Stimulated activated CD8-positive, alpha-beta memory T cell treated with anti-CD3 and anti-CD28 coated beads, Interleukin-2, amount 100 ng/mL, for 48 hours (primary cell): ENCODE data around the gene LDHAL6B.

Experiments
- DNase-seq, 2 donors: peaks; one replicate each; pipeline ENCODE4 v3.0.0-alpha.2; 2020; ENCODE audit warnings: low read depth in 2 of 2

Gene LDHAL6B

DNA sequence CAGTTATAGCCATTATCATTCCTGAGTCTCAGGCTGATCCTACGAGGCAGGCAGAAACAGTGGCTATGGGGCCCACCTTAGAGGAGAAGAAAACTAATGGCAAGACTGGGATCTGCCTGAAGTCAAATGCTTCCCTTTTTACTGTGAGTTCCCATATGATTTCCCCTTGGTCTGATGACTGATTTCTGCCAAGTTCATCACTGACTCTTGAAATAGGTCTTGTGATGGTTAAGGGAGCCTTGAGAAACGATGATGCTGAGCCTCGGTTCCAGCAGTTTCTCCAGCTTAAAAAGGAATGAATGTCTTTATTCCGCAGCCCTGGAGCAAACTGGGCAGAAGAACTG lies 29.4 kb upstream of the LDHAL6B start:
- no peak for DNase-seq

DNA sequence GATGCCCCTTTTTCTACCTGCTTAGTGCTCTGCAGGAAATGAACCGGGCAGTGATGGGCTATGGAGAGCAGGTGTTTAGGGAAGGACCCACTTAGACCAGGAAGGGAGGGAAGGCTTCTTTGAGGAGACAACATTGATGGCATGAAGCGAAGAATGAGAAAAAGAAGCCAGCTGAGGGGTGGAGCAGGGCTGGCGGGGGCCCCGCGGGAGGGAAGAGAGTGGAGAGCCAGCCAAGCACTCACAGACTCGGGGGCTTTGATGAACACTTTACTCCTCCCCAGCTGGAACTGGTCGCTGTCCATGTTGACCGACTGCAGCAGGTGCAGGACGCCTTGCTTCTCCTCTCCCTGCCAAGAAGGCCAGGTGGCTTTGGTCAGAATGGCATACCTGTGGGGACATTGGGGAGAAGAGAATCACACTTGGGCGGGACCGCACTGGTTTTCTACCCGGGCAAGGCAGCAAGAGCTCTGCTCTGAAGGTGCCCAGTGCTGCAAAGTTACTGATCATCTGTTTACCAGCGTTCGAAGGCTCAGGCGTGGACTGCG lies 28.4 kb upstream of the LDHAL6B start:
- no peak for DNase-seq

GRCh38 chr15:59179717-59180116 lies 26.9 kb upstream of the LDHAL6B start:
- no peak for DNase-seq

- DNase-seq, result no peak
Measured at GRCh38 chr15:59180945-59181600, 25.6 kb upstream of the LDHAL6B start.

GRCh38 chr15:59185725-59186124 lies 20.9 kb upstream of the LDHAL6B start:
- no peak for DNase-seq

GRCh38 chr15:59186501-59186900 lies 20.1 kb upstream of the LDHAL6B start:
- DNase-seq, result no peak

DNA sequence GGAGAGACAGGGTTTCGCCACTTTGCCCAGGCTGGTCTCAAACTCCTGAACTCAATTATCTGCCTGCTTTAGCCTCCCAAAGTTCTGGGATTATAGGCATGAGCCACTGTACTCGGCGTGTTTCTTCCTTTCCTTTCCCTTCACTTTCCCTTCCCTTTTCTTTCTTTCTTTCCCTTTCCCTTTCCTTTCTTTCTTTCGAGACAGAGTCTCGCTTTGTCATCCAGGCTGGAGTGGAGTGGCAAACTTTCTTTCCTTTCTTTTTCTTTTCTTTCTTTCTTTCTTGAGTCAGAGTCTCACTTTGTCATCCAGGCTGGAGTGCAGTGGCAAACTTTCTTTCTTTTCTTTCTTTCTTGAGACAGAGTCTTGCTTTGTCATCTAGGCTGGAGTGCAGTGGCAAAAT lies 17.4 kb upstream of the LDHAL6B start:
- DNase-seq, result no peak

DNA sequence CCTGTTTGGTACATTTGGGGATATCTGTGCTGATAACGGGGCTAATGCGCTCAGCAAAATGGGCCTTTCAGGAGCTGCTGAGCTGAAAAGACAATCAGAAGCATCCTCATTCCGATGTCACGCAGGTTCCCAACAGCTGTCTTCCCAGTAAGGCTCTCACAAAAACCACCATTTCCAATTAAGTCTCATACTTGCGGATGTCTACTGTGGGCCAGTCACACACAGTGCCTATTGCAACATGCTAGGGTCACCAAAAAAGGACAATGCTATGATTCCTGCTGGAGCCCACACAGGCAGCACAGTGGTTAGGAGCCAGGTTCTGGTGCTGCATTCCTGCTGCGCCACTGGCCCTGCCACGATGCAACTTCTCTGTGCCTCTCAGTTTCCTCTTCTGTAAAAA lies 16.4 kb upstream of the LDHAL6B start:
- no peak for DNase-seq

DNA sequence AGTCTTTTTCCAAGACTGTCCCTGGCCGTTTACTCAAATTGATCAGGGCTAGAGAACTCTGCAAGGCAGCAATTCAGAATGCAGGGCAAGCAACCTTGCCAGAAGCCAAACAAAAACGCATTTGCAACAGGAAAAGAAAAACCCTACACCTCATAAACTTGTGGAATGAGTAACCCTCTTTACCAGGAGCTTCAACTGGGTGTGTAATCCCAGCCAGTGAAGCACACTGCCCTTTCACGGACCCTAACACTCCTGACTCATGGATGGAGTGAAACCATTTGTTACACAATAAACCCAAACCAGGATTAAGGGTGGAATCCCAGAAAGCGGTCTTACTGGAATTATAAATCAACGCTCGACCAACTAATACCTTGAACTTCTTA lies 14.8 kb upstream of the LDHAL6B start:
- DNase-seq, result no peak

DNA sequence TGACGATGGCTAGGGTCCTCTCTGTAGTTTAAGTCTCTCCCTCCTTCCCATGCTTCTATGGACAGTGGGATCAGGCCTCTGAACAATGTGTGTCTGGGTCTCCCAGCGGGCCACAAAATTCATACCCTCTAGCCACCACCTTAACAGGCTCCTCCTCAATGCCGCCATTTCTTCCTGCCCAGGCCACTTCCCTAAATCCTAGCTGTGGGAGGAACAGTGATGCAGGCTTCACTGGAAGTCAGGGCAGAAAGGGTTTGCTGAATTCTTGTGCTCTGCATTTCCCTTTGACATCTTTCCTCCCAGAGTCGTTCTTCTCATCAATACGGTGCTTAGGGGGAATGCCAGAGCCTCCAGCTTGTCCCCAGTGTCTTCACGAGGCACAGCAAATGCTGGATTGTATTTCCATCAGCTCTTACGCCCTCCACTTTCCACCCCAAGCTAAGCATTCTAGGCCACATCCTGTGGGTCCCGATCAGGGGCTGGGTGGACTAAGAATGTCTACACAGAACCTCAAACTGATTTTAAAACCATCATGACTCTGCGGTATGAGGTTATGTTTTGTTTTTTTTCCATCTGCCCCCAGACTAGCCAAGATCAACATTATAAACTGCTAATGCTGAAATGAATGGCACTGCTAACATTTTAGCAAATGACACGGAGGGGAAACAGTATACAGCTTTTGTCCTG lies 11.9 kb upstream of the LDHAL6B start:
- no peak for DNase-seq

- DNase-seq, result no peak
Measured at GRCh38 chr15:59196416-59196815, 10.2 kb upstream of the LDHAL6B start.

- DNase-seq, result no peak
Measured at GRCh38 chr15:59197454-59197853, 9.2 kb upstream of the LDHAL6B start.

- no peak for DNase-seq
Measured at GRCh38 chr15:59199626-59200465, 6.8 kb upstream of the LDHAL6B start.

- no peak for DNase-seq
Measured at GRCh38 chr15:59200560-59200959, 6.1 kb upstream of the LDHAL6B start.

DNA sequence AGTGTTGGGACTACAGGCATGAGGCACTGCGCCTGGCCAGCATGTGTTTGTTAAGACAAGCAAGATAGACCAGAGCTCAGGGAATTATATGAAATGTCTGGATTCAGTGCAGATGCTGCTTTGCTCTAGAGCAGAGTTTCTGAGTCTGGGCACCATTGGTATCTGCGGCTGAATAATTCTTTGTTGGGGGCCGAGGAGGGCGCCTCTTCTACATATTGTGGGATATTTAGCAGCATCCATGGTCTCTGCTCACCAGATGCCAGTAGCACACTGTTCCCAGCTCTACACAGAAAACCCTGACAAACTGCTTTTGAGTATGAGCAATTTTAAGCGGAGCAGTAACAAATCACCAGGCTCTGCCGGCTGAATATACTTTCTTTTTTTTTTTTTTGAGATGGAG lies 3.6 kb upstream of the LDHAL6B start:
- DNase-seq, result no peak

DNA sequence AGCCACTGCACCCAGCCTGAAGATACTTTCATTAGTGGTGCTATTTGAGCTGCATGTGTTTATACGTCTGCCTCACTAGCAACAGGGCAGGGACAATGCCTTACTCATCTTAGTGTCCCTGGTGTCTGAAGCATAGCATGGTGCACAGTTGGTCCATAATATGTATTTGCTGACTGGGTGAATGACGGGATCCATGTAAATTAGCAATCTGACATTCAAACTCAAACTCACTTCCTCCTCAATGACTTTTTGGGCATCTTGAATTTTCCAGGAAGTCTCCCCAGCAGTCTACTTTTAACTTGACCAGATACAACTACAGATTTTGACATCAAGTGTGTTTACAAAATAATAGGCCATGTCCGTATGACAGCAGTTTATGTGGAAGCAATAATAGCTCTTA lies 3.0 kb upstream of the LDHAL6B start:
- no peak for DNase-seq

- DNase-seq, result no peak
Measured at GRCh38 chr15:59205839-59206622, 612 bp upstream of the LDHAL6B start.

GRCh38 chr15:59208613-59209249 lies 2.1 kb downstream of the LDHAL6B start:
- DNase-seq, result no peak

DNA sequence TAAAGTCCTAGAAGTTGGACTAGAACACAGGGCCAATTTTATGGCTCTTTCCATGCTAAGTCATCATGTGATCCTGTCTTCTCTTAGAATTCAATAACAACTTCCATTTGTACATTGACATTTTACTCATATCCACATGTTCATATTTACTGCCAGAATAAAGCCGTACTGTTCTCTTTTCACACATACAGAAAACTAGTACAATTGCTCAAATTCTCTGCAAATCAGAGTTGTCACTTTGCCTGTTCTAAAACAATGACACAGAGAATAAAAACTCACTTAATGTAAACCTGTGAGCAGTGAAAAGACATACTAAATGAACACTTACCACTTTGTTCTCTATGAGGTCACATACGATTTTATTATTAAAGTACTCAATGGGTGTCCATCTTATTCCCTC lies 3.5 kb downstream of the LDHAL6B start:
- DNase-seq, result no peak

DNA sequence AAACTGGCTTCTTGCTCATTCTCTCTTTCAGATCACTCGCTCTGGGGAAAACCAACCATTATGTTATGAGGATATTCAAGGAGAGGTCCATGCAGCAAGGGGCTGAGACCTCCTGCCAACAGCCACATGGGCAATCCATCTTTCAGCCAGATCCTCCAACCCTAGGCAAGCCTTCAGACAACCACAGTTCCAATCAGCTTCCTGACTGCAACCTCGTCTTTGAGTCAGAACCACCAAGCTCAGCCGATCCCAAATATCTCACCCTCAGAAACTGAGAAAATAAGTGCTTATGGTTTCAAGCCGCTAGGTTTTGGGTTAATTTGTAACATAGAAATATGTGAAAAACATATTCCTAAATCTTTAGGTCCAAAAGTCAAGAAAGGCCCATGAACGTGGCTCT lies 10.3 kb downstream of the LDHAL6B start:
- no peak for DNase-seq

DNA sequence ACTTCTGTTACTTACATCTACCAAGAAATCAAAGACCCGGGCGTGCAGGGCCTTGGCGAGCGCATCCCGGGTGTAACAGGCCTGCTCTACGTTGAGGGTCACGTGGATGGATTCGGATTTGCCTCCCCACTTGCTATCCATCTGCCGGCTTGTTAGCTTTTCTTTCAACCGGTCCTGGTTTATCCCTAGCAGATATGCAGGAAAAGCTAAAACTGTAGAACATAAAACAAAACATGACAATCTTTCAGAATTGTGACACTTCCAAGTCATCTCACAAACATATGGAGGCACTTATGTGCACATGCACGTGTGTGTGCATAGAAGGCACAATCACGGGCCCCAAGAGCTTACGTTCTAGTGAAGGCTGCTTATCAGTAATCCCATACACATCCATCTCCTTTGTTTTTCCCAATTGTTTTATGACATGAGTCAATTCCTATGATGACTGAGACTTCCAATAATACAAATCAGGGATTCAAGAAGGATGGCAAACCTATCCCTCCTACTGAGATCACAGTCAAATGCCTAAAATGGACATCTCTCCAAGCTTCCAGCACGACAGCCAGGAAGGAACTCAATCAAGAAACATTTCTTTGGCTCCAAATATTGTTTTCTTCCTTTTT lies 11.3 kb downstream of the LDHAL6B start:
- no peak for DNase-seq
